Endometrial microvascular endothelial cells (primary cell): ENCODE data around the gene OR5V1. TPM values are rescaled to one million over a fixed set of nuclear protein-coding genes. Genes with fewer than 3 reads are reported as not detected.
"Not testable (repeated sequence)": the region's sequence is repeated elsewhere in the genome, so short reads cannot be mapped to it uniquely, and the experiment has no call there.

Experiments used
- in situ Hi-C: cut with HindIII; loops from 2 replicates; pipeline ENCODE4 v1.10.0; 2017; ENCODE audit warnings: low sequenced_read_pairs, low pct_unique_long_range_greater_than_20kb; ENCODE audit errors: inconsistent ontology term
- total RNA-seq: library from RNA; depleted of rRNA; stranded (reverse); fragments of >200 nt; gene quantifications from one replicate; pipeline ENCODE4 v1.2.3, GENCODE V29; 2015; ENCODE audit errors: inconsistent ontology term

OR5V1 gene
- not detected for total RNA-seq

DNA sequence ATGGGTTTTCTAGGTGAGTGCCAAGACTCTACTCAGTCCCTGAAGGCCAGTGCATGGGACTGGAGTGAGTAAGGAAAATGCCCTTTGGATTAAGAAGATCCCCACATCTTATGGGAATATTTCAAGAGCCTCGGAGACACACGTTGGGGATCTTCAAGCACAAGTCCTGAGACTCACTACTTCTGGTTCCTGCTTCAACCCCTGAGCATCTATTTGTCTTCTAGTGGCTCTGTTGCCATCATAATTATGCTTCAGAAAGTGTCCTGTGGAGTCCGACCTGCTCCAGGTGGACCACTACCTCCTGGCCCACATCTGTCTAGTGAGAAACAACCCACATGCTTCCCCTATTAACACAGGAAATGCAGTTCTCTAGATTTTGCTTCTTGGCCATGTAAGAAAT, at the start of gene OR5V1:
TSS of gene OR5V1 (minus strand) at position 101 of the 400 bp plus-strand sequence. CDS start 12,670 bp downstream, outside the sequence.
- in situ Hi-C loops: no loop called here

DNA sequence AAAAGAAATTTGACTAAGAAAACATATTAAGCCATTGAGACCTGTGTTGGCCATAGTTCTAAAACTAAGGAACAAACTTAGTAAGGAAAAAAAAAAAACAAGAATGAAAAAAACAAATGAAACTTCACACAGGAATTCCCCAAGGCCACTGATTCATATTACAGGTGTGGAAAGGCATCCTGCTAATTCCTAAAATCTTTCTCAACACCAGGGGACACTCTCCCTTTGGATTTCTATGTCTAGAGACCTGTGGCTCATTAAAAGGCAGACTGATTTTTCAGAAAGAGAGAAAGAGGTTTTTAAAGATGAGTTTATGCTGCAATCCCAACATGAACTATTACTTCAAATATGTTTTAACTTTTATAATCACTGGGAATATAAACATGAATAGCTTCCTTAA, 45.9 kb upstream of the OR5V1 start, which contains the start of gene OR12D1:
TSS of gene OR12D1 (plus strand) at position 341 of the 400 bp plus-strand sequence.
- in situ Hi-C loops: no loop called here

DNA sequence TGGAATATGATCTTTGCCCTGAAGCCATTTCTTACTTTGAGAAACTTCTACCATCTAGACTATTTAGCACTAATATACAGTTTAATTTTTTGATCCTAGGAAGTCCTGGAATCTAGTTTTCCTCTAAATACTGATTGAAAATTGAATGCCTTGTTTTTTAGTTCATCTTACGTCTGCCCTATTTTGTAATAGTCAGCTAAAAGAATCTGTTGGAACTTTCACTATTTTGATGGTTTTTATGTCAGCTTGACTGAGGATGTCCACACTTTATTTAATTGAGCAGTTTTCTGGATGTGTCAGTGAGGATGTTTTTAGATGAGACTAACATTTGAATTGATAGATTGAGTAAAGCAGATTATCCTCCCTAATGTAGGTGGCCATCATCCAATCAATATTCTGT, 35.1 kb upstream of the OR5V1 start:
- in situ Hi-C loops: no loop called here

DNA sequence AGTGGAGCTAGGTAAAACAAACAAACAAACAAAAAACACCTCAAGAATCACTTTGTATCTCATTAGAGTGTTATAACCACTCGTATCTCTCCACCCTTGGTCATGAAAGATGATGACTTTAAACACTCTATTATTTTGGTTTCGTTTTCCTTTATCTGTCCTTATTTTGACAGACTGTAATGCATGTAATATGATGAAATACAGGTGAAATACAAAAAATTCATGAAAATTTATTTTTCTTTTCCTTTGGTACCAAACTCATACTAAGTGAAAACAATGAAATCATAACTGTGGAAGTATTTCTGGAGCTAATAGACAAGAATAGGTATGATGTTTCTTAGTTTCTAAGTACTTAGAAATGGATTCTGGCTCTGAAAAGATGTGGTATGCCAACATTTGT, 30.9 kb upstream of the OR5V1 start:
- in situ Hi-C loops: no loop called here

DNA sequence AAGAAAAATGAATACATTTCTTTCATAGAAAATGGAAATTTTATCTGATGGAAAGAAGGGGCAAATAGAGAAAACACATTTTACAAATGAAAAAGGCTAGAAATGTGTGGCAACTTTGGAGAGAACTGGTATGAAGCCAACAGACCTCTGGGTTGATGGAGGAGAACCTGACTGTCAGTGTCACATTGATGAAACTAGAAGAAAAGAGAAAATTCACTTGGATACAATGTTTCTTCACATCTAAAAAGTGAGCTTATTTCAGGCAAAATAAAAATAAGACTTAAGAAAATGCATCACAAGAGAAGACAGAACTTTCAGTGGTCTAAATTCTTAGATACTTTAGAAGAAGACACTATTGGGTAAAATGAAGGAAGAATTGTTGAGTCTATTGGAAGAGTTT, 26.7 kb upstream of the OR5V1 start, which contains the start of gene OR12D2:
TSS of gene OR12D2 (plus strand) at position 301 of the 400 bp plus-strand sequence. CDS start 1,069 bp downstream, outside the sequence.
- in situ Hi-C loops: no loop called here

DNA sequence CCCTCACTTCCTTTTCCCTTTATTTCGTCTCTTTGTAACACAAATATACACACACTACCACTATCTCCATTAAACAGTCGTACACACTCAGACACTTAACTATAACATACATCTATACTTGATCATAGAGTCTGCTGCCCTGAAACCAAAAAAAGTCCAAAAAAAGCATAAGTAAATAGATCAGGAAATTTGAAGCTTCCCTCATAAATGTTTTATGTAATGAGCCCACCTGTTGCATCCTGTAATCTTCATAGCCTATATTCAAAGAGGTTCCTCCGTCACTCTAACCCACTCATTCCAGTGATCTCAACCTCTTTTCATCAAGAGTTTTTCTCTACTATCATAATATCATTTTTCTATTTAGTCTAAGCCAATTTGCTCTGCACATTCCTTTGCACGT, 19.9 kb upstream of the OR5V1 start:
- in situ Hi-C loops: no loop called here

DNA sequence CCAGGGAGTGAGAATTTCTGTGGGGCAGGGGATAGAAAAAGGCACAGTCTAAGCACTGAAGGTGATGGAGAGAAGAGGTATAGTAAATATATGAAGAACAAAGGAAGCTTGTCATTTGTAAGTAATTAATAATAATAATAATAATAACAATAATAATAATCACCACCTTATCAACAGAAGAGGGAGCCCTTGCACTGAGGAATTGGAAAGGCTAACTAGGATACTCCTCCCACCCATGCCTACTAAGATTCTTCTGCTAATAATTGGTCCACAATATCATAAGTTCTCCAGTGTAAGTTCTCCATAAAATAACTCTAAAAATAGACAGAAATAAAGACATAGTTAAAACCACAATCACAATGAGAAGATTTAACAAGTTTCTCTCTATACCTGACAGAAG, 7.3 kb upstream of the OR5V1 start:
- in situ Hi-C loops: no loop called here

DNA sequence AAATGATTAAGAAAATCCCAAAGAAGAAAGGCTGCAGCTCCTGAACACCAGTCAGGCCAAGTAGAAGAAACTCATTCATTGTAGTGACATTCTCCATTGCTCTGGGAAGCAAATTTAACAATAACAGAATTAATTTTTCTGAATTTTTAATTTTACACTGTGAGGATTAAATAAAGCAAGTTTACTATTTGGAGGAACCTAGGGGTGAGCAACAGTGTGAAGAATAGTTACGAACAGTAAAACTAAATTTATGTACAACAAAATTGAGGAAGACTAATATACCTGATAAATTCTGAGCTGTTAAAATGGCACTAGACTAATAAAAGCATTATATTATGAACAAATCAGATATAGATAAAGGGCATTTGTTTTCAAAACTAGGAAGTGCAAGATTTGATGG, 6.5 kb upstream of the OR5V1 start, which contains the start of gene OR12D3:
TSS of gene OR12D3 (minus strand) at position 101 of the 400 bp plus-strand sequence. CDS start at position 97, 4 bp downstream.
- in situ Hi-C loops: no loop called here

DNA sequence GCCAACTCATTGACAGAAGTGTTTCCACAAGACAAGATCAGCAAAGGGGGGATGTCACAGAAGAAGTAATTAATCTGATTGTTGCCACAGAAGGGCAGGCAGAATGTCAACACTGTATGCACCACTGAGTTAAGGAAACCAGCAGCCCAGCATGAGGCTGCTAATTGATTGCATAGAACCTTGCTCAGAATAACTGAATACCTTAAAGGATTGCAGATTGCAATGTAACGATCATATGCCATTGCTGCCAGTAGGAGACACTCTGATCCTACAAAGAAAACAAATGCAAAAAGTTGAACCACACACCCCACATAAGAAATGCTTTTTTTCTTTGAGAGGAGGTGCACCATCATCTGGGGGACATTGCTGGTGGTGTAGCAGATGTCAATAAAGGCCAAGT, 13.1 kb downstream of the OR5V1 start:
- in situ Hi-C loops: no loop called here

DNA sequence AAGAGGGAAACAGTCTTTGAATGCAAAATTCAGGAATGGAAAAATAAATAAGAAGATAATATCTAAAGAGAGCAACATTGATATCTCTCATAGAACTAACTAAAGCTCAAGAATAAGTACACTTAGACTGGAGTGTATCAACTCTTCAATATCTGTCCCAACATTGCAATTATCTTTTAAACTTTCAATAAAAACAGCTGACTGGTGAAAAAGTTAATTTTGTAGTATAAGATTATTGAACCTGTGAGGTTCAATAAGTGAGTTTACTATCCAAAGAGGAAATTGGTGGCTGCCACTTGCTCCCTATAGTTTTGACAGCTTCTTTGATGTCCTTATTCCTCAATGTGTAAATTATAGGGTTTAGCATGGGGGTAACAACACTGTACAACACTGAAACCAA, 13.7 kb downstream of the OR5V1 start:
- in situ Hi-C loops: no loop called here

DNA sequence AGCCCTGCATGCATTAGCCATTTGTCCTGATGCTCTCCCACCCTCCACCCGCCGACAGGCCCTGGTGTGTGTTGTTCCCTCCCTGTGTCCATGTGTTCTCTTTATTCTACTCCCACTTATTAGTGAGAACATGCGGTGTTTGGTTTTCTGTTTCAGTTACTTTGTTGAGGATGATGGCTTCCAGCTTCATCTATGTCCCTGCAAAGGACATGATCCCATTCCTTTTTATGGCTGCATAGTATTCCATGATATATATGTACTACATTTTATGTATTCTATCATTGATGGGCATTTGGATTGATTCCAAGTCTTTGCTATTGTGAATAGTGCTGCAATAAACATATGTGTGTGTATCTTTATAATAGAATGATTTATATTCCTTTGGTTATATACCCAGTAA, 19.3 kb downstream of the OR5V1 start:
- in situ Hi-C loops: not testable (repeated sequence)

DNA sequence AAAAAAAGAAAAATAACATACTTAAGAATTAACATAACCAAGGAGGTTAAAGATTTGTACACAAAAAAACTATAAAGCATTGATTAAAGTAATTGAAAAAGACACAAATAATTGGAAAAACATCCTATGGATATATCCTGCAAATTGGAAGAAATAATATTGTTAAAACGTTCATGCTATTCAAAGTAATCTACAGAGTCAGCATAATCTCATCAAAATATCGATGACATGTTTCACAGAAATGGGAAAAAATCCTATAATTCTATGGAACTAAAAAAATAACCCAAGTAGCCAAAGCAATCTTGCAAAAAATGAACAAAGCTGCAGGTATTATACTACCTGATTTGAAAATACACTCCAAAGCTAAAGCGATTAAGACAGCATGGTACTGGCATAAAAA, 23.3 kb downstream of the OR5V1 start:
- in situ Hi-C loops: no loop called here

DNA sequence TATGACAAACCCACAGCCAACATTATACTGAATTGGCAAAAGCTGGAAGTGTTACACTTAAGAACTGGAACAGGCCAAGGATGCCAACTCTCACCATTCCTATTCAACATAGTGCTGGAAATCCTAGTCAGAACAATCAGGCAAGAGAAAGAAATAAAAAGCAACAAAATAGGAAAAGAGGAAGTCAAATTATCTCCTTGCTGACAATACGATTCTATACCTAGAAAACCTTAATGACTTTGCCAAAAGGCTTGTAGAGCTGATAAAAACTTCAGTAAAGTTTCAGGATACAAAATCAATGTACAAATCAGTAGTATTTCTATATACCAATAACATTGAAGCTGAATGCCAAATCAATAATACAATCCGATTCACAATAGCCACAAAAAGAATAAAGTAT, 32.4 kb downstream of the OR5V1 start:
- in situ Hi-C loops: no loop called here

DNA sequence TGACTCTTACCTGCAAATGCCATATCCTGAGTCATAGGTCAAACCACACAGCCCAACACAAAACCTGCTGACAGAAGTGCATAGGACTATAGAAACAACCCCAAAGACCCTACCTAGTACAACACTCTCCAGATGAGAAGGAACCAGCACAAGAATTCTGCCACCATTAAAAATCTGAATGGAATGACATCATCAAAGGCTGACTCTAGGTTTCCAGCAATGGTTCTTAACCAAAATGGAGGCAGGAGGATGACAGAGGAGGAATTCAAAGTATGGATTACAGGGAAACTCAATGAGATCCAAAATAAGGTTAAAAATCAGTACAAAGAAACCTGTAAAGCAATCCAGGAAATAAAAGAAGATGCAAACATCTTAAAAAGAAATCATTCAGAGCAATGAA, 36.0 kb downstream of the OR5V1 start:
- in situ Hi-C loops: no loop called here

DNA sequence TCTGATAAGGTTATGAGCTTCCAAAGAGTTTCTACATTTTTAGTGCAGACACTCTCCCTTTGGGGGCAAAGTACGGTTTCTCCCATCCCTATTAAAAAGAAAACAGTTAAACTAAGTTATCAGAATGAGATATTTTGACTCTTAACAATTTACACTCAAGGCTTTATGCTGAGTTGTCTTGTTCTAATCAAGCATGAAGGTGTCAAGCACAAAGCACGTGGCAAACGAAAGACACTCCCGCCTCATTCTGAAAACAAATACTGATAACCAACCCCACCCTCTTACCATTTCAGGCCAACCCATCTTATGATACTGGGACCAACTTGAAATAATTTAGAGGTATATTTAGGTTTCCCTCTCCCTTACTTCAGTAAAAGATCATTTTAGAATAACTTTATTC, 42.9 kb downstream of the OR5V1 start:
- in situ Hi-C loops: no loop called here

DNA sequence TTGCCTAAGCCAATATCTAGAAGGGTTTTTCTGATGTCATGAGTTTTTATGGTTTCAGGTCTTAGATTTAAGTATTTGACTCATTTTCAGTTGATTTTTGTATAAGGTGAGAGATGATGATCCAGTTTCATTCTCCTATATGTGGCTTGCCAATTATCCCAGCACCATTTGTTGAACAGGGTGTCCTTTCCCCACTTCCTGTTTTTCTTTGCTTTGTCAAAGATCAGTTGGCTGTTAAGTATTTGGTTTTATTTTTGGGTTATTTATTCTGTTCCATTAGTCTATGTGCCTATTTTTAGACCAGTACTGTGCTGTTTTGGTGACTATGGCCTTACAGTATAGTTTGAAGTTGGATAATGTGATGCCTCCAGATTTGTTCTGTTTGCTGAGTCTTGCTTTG, 45.3 kb downstream of the OR5V1 start:
- in situ Hi-C loops: not testable (repeated sequence)

DNA sequence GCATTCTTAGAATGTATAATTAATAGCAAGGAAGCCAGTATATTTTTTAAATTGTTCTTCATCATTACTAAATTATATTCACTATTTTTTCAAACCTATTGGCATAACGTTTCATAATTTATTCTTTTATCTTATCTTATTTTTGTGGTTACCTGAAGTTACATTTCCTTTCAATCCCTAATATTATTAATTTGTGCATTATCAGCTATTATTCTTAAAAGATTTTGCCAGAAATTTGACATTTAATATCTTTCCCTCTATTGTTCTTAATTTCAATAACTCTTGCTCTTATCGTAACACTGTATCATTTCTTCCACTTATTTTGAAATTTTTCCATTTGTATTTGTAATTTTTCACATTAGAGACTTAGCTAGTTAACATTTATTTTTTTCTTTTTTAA, 48.7 kb downstream of the OR5V1 start:
- in situ Hi-C loops: no loop called here

Other genes starting within 250 kb of the OR5V1 start
- not detected for gene OR2J2, start 198.0 kb downstream of the OR5V1 start, total RNA-seq
- not detected for gene OR14J1, start 67.2 kb downstream of the OR5V1 start, total RNA-seq
- not detected for gene OR12D3, start 6.4 kb upstream of the OR5V1 start, total RNA-seq
- not detected for gene OR12D2, start 26.8 kb upstream of the OR5V1 start, total RNA-seq
- gene OR12D1, start 46.1 kb upstream of the OR5V1 start, total RNA-seq: not detected
- not detected for gene OR10C1, start 70.4 kb upstream of the OR5V1 start, total RNA-seq
- not detected for gene OR11A1, start 88.2 kb upstream of the OR5V1 start, total RNA-seq
- gene OR2H1, start 88.3 kb upstream of the OR5V1 start, total RNA-seq: not detected
- gene MAS1L, start 119.1 kb upstream of the OR5V1 start, total RNA-seq: not detected
- 0.56 TPM for gene UBD, start 190.9 kb upstream of the OR5V1 start, total RNA-seq
- gene OR2H2, start 216.3 kb upstream of the OR5V1 start, total RNA-seq: not detected